Stomach smooth muscle (tissue), 2 donors: ENCODE data around the gene STARD7.

Experiments
- H3K27ac ChIP-seq: one replicate; pipeline ENCODE4 v1.7.0; 2013; ENCODE audit warnings: mild to moderate bottlenecking, low read length, inconsistent platforms
- H3K27me3 ChIP-seq, 2 donors: one replicate each; pipeline ENCODE4 v1.7.0; 2013; ENCODE audit warnings: low read length in 2 of 2; ENCODE audit not compliant: insufficient read depth in 2 of 2, control insufficient read depth in 1 of 2
- H3K36me3 ChIP-seq, 2 donors: one replicate each; pipeline ENCODE4 v1.7.0; 2013; ENCODE audit warnings: low read length in 2 of 2; ENCODE audit not compliant: control insufficient read depth in 2 of 2, insufficient read depth in 2 of 2
- H3K4me1 ChIP-seq: one replicate; pipeline ENCODE4 v1.7.0; 2013; ENCODE audit warnings: low read length; ENCODE audit not compliant: control insufficient read depth, insufficient read depth
- H3K4me3 ChIP-seq, 2 donors: one replicate each; pipeline ENCODE4 v1.7.0; 2013; ENCODE audit warnings: low read length in 2 of 2
- H3K9ac ChIP-seq, 2 donors: one replicate each; pipeline ENCODE4 v1.7.0; 2013; ENCODE audit warnings: low read length in 2 of 2, mild to moderate bottlenecking in 1 of 2
- H3K9me3 ChIP-seq, 2 donors: one replicate each; pipeline ENCODE4 v1.7.0; 2013; ENCODE audit warnings: low read length in 2 of 2; ENCODE audit not compliant: control insufficient read depth in 2 of 2
- donor health status: healthy.
- donor health status: Pancreatic carcinoma.

The STARD7 gene

DNA sequence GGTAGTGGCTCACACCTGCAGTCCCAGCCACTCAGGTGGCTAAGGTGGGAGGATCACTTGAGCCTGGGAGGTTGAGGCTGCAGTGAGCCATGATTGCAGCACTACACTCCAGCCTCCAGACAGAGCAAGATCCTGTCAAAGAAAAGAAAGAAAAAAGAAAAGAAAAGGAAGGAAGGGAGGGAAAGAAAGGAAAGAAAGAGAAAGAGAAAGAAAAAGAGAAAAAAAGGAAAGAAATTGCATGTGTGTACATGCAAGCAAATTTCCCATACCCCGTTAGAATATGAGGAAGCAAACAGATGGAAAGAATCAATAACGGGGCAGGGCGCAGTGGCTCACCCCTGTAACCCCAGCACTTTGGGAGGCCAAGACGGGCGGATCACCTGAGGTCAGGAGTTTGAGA is 39.3 kb upstream of the STARD7 start:
- Histone ChIP-seq H3K27ac (no peak overlapping the region), H3K36me3 (peaks cover 12 to 15% of the 10 kb centered on the region in 2 donors), H3K27me3 (no peaks in the 10 kb centered on the region), H3K9me3 (no peaks in the 10 kb centered on the region), H3K9ac (no peak overlapping the region), H3K4me3 (no peak overlapping the region), H3K4me1 (peaks cover 18% of the 10 kb centered on the region)

DNA sequence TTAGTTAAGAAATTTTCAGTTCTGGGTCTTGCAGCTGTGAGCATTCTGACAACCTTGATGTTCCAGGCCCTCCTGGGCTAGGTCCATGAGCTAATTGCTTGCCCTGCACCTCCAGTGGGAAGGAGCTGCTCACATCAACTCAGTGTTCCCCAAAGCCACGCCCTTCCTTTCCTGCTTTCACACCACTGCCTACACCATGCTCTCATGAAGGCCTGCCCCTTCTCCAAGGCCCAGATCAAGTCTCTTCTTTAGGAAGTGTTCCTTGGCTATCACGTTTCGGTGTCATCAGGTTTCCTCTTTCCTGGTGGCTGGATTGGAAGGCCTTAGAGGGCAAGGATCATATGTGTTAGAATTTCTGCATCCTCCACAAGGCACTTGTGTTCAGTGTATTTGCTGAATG is 38.4 kb upstream of the STARD7 start:
- Histone ChIP-seq H3K27ac (no peak overlapping the region), H3K36me3 (peaks cover 4 to 7% of the 10 kb centered on the region in 2 donors), H3K9me3 (no peaks in the 10 kb centered on the region), H3K9ac (no peak overlapping the region), H3K4me3 (no peak overlapping the region), H3K27me3 (no peaks in the 10 kb centered on the region), H3K4me1 (peaks cover 16% of the 10 kb centered on the region)

DNA sequence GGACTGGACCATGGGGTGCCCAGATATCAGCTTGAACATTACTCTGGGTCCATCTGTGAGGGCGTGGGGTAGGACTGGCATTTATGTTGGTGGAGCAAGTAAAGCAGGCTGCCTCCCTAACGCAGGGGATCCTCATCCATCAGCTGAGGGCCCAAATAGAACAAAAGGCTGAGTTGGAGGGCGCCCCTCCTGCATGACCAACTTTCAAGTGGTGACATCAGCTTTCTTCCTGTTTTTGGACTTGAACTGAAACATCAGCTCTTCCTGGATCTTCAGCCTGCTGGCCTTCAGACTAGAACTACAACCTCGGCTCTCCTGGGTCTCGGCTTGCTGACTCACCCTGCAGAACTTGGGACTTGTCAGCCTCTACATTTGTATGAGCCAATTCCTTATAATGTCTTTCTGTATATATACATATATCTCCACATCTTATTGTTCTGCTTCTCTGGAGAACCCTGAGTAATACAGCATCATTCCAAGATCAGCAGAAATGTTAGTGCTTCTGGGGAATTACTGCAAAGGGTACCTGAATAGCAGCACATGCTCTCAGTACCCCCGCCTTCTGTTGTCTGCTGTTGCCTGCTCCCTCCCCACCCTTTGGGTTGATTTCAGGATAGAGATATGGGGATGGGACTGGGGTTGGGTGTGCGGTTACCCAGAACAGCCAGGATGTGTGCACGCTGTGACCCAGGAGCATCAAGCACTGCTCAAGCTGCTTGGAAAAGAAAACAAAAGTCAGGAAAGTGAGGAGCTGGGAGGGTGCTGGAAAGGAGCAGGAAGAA is 37.2 kb upstream of the STARD7 start:
- Histone ChIP-seq H3K36me3 (peaks cover 0 to 4% of the 10 kb centered on the region in 2 donors), H3K27me3 (no peaks in the 10 kb centered on the region), H3K4me1 (peaks cover 10% of the 10 kb centered on the region), H3K9ac (no peak overlapping the region), H3K4me3 (no peak overlapping the region), H3K27ac (no peak overlapping the region), H3K9me3 (no peaks in the 10 kb centered on the region)

DNA sequence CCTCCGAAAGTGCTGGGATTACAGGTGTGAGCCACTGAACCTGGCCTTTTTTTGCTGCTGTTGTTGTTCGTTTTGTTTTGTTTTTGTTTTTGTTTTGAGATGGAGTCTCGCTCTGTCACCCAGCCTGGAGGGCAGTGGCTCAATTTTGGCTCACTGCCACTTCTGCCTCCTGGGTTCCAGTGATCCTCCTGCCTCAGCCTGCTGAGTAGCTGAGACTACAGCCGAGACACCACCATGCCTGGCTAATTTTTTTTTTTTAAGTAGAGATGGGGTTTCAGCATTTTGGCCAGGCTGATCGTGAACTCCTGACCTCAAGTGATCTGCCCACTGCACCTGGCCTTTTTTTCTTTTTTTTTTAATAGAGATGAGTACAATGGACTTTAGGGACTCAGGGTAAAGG is 35.2 kb upstream of the STARD7 start:
- Histone ChIP-seq H3K4me1 (no peaks in the 10 kb centered on the region), H3K9ac (no peak overlapping the region), H3K27me3 (no peaks in the 10 kb centered on the region), H3K36me3 (peaks cover 4 to 5% of the 10 kb centered on the region in 2 donors), H3K9me3 (no peaks in the 10 kb centered on the region), H3K4me3 (no peak overlapping the region), H3K27ac (no peak overlapping the region)

DNA sequence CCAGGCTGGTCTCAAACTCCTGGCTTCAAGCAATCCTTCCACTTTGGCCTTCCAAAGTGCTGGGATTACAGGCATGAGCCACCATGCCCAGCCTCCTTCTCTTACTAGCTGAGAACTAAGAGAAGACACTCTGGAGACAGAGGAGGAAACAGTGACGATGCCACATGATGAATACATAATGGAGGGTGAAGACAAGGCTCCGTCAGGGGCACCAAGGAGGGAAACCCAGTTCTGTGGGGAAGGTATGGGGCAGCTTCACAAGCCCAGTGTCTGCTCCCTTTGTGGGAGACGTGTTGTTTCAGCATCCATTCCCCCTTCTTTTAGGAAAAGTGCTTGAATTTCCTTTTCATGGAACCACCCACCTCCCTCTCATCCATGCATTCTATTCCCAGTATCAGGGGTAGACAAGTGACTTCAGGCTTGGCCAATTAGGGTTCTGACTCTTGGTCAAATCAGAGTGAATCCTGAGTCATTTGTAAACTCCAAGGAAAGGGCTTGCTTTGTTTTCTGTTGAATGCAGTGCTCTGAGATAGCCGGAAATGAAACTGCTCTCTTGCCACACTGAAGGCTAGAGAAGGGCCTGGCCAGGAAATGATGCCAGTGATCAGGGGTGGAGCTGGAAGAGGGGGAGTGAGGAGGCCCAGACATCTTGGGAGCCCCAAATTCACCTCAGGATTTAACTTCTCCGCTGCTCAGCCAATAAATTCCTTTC is 33.4 kb upstream of the STARD7 start:
- Histone ChIP-seq H3K9ac (no peak overlapping the region), H3K36me3 (peaks cover 4 to 5% of the 10 kb centered on the region in 2 donors), H3K27ac (peak overlapping the region; percentile 31), H3K27me3 (no peaks in the 10 kb centered on the region), H3K4me1 (no peaks in the 10 kb centered on the region), H3K4me3 (no peak overlapping the region), H3K9me3 (no peaks in the 10 kb centered on the region)

DNA sequence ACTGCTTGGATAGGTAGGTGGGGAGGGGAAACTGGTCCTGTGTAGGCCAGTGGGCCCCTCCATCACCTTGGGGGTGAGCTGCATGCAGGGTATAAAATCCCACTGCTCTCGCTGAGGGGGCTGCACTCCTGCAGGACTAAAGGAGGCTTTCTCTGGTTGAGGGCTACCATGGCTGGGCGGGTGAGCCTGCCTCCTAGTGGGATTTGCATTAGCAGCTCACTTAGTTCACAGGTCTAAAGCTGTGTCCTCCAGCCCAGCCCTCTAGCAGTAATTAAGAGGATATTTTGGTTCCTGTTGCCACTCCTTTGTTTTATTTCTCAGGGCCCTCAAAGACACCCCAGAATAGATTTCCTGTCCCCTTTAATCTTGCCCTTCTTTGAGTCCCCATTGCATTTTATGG is 32.6 kb upstream of the STARD7 start:
- Histone ChIP-seq H3K27me3 (no peaks in the 10 kb centered on the region), H3K27ac (no peak overlapping the region), H3K36me3 (peaks cover 4 to 5% of the 10 kb centered on the region in 2 donors), H3K9ac (no peak overlapping the region), H3K9me3 (no peaks in the 10 kb centered on the region), H3K4me3 (no peak overlapping the region), H3K4me1 (no peaks in the 10 kb centered on the region)

DNA sequence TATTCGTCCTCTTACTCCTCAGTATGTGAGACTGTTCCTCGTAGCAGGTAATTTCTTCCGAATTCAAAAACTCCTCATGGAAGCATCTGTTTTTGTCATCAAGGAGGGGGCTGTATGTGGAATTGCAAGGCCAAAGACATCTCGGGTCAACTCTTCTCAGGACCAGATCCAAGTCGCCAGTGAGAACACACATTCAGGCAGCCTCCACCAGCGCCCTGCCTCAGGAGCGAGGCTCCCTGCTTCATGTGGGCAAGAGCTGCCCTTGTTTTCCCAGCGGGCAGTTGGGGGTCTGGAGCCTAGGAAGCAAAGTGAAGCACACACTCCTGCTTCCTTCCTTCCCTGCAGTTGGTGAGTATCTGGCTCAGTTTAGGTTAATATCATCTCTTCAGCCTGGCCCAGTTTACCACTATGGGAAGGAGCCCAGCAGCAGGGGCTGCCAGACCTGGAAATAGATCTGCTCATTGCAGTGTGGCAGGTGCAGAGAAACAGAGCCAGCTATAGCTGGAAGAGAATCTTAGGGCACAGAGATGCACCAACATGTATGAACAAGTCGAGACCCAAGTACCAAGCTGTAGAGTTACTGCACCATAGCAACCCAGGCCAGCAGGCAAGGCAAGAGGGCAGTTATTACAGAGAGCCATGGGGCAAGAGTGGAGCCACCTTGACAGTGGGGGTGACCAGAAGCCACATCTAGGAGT is 31.9 kb upstream of the STARD7 start:
- no peaks in the 10 kb centered on the region for H3K27me3 ChIP-seq
- no peak overlapping the region for H3K27ac ChIP-seq
- H3K36me3 ChIP-seq = peaks cover 4 to 5% of the 10 kb centered on the region in 2 donors
- no peaks in the 10 kb centered on the region for H3K9me3 ChIP-seq
- no peak overlapping the region for H3K4me3 ChIP-seq
- H3K4me1 ChIP-seq = no peaks in the 10 kb centered on the region
- H3K9ac ChIP-seq = no peak overlapping the region

DNA sequence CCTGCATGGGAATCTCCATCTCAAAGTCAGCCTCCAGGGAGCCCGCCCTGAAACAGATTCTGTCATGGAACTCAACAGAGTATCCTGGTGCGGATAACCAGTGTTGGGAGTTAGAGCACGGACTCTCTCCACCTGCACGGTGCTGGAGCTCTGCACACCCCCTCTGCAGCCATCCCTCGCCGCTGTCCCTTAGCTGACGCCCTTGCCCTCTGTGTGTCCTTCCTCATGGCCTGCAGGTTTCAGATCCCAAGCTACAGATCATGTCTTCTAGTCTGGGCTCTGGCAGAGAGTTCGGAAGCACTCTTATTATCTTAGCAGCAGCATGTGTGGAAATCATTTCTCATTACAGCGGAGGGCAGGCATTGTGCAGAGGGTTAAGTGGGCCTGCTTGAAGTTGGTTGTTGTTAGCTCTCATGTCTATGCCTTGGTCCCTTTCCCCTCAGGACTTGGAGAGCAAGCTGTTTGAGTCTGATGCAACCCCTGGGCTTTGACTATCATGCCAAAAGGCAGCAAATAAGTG is 31.2 kb upstream of the STARD7 start:
- H3K4me3 ChIP-seq = no peak overlapping the region
- peaks cover 4 to 5% of the 10 kb centered on the region in 2 donors for H3K36me3 ChIP-seq
- no peaks in the 10 kb centered on the region for H3K4me1 ChIP-seq
- H3K27ac ChIP-seq = no peak overlapping the region
- H3K9ac ChIP-seq = no peak overlapping the region
- H3K9me3 ChIP-seq = no peaks in the 10 kb centered on the region
- H3K27me3 ChIP-seq = no peaks in the 10 kb centered on the region

DNA sequence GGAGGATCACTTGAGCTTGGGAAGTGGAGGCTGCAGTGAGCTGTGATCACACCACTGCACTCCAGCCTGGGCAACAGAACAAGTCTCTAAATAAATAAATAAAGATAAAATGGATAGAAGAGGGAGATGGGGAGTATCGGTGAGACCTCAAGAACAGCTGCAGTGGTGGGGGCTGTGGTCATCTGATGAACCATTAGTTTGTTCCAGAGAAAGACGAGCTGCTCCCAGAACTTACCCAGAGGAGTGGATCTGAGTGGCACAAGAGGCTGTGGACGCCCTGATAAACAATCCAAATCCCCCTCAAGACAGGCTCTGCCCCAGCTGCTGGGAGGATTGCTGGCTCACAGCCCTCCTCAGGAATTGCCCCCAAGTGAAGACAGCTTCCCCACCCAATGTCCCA is 30.5 kb upstream of the STARD7 start:
- no peak overlapping the region for H3K4me3 ChIP-seq
- H3K27ac ChIP-seq = no peak overlapping the region
- no peaks in the 10 kb centered on the region for H3K4me1 ChIP-seq
- no peaks in the 10 kb centered on the region for H3K9me3 ChIP-seq
- no peaks in the 10 kb centered on the region for H3K27me3 ChIP-seq
- peaks cover 4 to 5% of the 10 kb centered on the region in 2 donors for H3K36me3 ChIP-seq
- no peak overlapping the region for H3K9ac ChIP-seq

DNA sequence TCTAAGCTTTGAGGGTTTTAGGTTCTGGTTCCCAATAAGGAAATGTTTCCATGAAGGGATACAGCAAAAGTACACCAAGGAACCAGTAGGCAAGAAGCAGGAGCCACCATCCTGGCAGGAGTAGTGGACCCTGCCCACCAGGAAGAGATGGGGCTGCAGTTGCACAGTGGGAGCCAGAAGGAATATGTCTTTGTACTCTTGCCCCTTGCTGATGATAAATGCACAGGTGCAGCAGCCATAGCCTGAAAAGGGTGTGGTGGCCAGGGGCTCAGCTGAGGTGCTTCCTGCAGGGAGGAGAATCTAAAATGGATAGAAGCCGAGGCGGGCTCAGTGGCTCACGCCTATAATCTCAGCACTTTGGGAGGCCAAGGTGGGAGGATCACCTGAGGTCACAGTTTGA is 29.6 kb upstream of the STARD7 start:
- Histone ChIP-seq H3K36me3 (peaks cover 4 to 5% of the 10 kb centered on the region in 2 donors), H3K27me3 (no peaks in the 10 kb centered on the region), H3K9ac (no peak overlapping the region), H3K4me1 (no peaks in the 10 kb centered on the region), H3K9me3 (no peaks in the 10 kb centered on the region), H3K27ac (no peak overlapping the region), H3K4me3 (no peak overlapping the region)
